K562 (cell line): ENCODE results near the gene RNF144A. TPM values are rescaled to one million over a fixed set of nuclear protein-coding genes. Genes with fewer than 3 reads are reported as not detected.

ENCODE experiments used
- BCL6 ChIP-seq: fragments of 250-450 bp; sonication (Bioruptor Pico); IDR thresholded peaks from 2 replicates; pipeline ENCODE4 v1.4.0; 2020
- BRF2 ChIP-seq: IDR thresholded peaks from 3 replicates; pipeline ENCODE4 v1.6.1; 2011; ENCODE audit warnings: borderline replicate concordance, mild to moderate bottlenecking; ENCODE audit not compliant: insufficient read length, insufficient read depth
- CTCFL ChIP-seq: IDR thresholded peaks from 2 replicates; pipeline ENCODE4 v1.6.1; 2011; ENCODE audit warnings: borderline replicate concordance, low read depth, mild to moderate bottlenecking, moderate library complexity, low read length; ENCODE audit not compliant: insufficient read depth, poor library complexity, severe bottlenecking
- E2F6 ChIP-seq, 2 experiments: IDR thresholded peaks; 2 replicates each; pipeline ENCODE4 v1.6.1; 2011; ENCODE audit warnings: borderline replicate concordance in 1 of 2, control low read depth in 1 of 2, low read depth in 1 of 2, low read length in 1 of 2, mild to moderate bottlenecking in 1 of 2, mixed read lengths in 1 of 2, moderate library complexity in 1 of 2; ENCODE audit not compliant: insufficient read depth in 1 of 2, insufficient read length in 1 of 2, poor library complexity in 1 of 2, severe bottlenecking in 1 of 2; ENCODE audit errors: extremely low read depth in 1 of 2
- GABPB1 ChIP-seq: sonication (generic); formaldehyde crosslinking; IDR thresholded peaks from 2 replicates; pipeline ENCODE4 v1.8.0; 2022; ENCODE audit warnings: mild to moderate bottlenecking, missing genetic modification reagents
- MAFG ChIP-seq: fragments of 450-650 bp; conservative IDR thresholded peaks from 2 replicates; pipeline ENCODE4 v1.6.1; 2016; ENCODE audit warnings: missing genetic modification characterization, missing compliant biosample characterization
- NRF1 ChIP-seq, 2 experiments: fragments of 450-650 bp; IDR thresholded peaks in 1 of 2; conservative IDR thresholded peaks in 1 of 2; 2 replicates each; pipeline ENCODE4 v1.6.1; 2014; ENCODE audit warnings: mild to moderate bottlenecking in 2 of 2
- NUFIP1 ChIP-seq: fragments of 450-650 bp; IDR thresholded peaks from 2 replicates; pipeline ENCODE4 v1.6.1; 2018; ENCODE audit not compliant: partially characterized antibody
- PHB2 ChIP-seq: fragments of 450-650 bp; IDR thresholded peaks from 2 replicates; pipeline ENCODE4 v1.6.1; 2017; ENCODE audit warnings: low read depth
- RUNX1 ChIP-seq: sonication (generic); IDR thresholded peaks from 2 replicates; pipeline ENCODE4 v1.6.1; 2016; ENCODE audit warnings: antibody characterized with exemption, low read depth
- SIRT6 ChIP-seq: IDR thresholded peaks from one replicate; pipeline ENCODE4 v1.6.1; 2012; ENCODE audit warnings: low read depth, mild to moderate bottlenecking, control low read depth, inconsistent platforms, low read length, moderate library complexity
- SREBF2 ChIP-seq: sonication (generic); formaldehyde crosslinking; IDR thresholded peaks from 2 replicates; pipeline ENCODE4 v1.4.0; 2020; ENCODE audit warnings: mild to moderate bottlenecking, missing genetic modification reagents
- THRAP3 ChIP-seq: fragments of 450-650 bp; IDR thresholded peaks from 2 replicates; pipeline ENCODE4 v1.6.1; 2016; ENCODE audit warnings: mild to moderate bottlenecking, inconsistent platforms, borderline replicate concordance
- TRIM28 ChIP-seq: fragments of 450-650 bp; IDR thresholded peaks from 2 replicates; pipeline ENCODE4 v1.6.1; 2017
- ZNF165 ChIP-seq: fragments of 250-450 bp; sonication (Bioruptor Pico); IDR thresholded peaks from 2 replicates; pipeline ENCODE4 v1.4.0; 2020; ENCODE audit warnings: borderline replicate concordance
- ZNF197 ChIP-seq: fragments of 200-800 bp; sonication (Bioruptor generic); IDR thresholded peaks from 2 replicates; pipeline ENCODE4 v1.6.1; 2016; ENCODE audit warnings: low read depth, missing genetic modification characterization, missing compliant biosample characterization
- ZNF408 ChIP-seq: fragments of 250-450 bp; sonication (Bioruptor Pico); IDR thresholded peaks from 2 replicates; pipeline ENCODE4 v1.4.0; 2020; ENCODE audit warnings: low read depth, mild to moderate bottlenecking, moderate library complexity
- ZNF592 ChIP-seq: fragments of 450-650 bp; IDR thresholded peaks from 2 replicates; pipeline ENCODE4 v1.6.1; 2017; ENCODE audit warnings: antibody characterized with exemption, mild to moderate bottlenecking
- ZNF644 ChIP-seq: fragments of 200-800 bp; sonication (Bioruptor generic); IDR thresholded peaks from 2 replicates; pipeline ENCODE4 v1.6.1; 2016; ENCODE audit warnings: low read depth, missing genetic modification characterization, missing compliant biosample characterization
- ZNF79 ChIP-seq: fragments of 250-450 bp; sonication (Bioruptor Pico); IDR thresholded peaks from 2 replicates; pipeline ENCODE4 v1.4.0; 2020; ENCODE audit warnings: low read depth, mild to moderate bottlenecking, moderate library complexity
- polyA plus RNA-seq, 8 experiments: library from polyadenylated mRNA; depleted of rRNA in 4 of 8; stranded (reverse) in 5 of 8; unstranded in 3 of 8; fragments of >200 nt; fragmentation: Nextera tagmentation in 2 of 8; fragmentation: Illumina TruSeq in 1 of 8; extraction: Ambion mirVana in 2 of 8; extraction: Trizol in 1 of 8; gene quantifications; 2 replicates each; pipeline versions ENCODE4 v1.2.1 to v1.2.3, GENCODE V29; 2011 to 2014; ENCODE audit warnings: inconsistent platforms in 1 of 8, missing spikeins in 1 of 8
- total RNA-seq, 7 experiments: library from RNA; depleted of rRNA in 6 of 7; stranded (reverse); fragments of >200 nt in 6 of 7; fragmentation: Illumina TruSeq in 2 of 7; extraction: Trizol in 2 of 7; gene quantifications; 2 replicates each; pipeline versions ENCODE4 v1.2.1 to v1.2.3, GENCODE V29; 2011 to 2021; ENCODE audit warnings: low replicate concordance in 1 of 7

The RNF144A gene
- total and polyA plus RNA-seq, 9 of the 15 experiments (the other 6 are each of a cell fraction or from before 2014, with no cell fraction given), result 0.96 to 11.3 (median 6.2) TPM

GRCh38 chr2:6917071-6917760 lies at the start of gene RNF144A (continued):
- no peak for TF ChIP-seq RUNX1
- no peak for TF ChIP-seq ZNF165 (CRISPR knock-in tag)
- TF ChIP-seq CTCFL, result peak; percentile 74
- TF ChIP-seq ZNF592, result 0 out of 2 replicates have a peak, but pooled peaks have one; percentile 30
- TF ChIP-seq MAFG (tag), result no peak
- TF ChIP-seq ZNF644, result no peak
- peak in 1 of 2 experiments; percentile 40; a peak in 2 of 4 replicates for TF ChIP-seq NRF1 (conservative IDR thresholded peaks at IDR 0.05 in 1 of 2, IDR thresholded peaks at IDR 0.05 in 1 of 2)
- TF ChIP-seq ZNF79 (CRISPR knock-in tag), result no peak
- TF ChIP-seq ZNF408 (CRISPR knock-in tag), result no peak
- no peak for TF ChIP-seq THRAP3
- no peak for TF ChIP-seq NUFIP1
- no peak for TF ChIP-seq SIRT6
- TF ChIP-seq TRIM28, result no peak
- TF ChIP-seq GABPB1 (CRISPR knock-in tag), result no peak
- TF ChIP-seq SREBF2, result no peak
- peak; percentile 78 to 96 for TF ChIP-seq E2F6 (IDR thresholded peaks at IDR 0.05; ENCODE audit: borderline replicate concordance in 1 of 2, extremely low read depth in 1 of 2, insufficient read depth in 1 of 2, insufficient read length in 1 of 2, low read depth in 1 of 2, low read length in 1 of 2, poor library complexity in 1 of 2, severe bottlenecking in 1 of 2)
- TF ChIP-seq PHB2, result no peak
- TF ChIP-seq BRF2, result no peak
- TF ChIP-seq ZNF197 (CRISPR knock-in tag), result peak; percentile 73
- TF ChIP-seq BCL6 (CRISPR knock-in tag), result no peak
